HepG2 (cell line): ENCODE measurements around the gene RBBP5. TPM values are rescaled to one million over a fixed set of nuclear protein-coding genes. Genes with fewer than 3 reads are reported as not detected.

Source experiments
- ARID3A ChIP-seq: IDR thresholded peaks from 2 replicates; pipeline ENCODE4 v1.6.1; 2012; ENCODE audit warnings: low read depth, low read length, improper control_type of control experiment
- ARNT ChIP-seq: fragments of 450-650 bp; IDR thresholded peaks from 2 replicates; pipeline ENCODE4 v1.6.1; 2017
- ATF6 ChIP-seq: sonication (generic); formaldehyde crosslinking; conservative IDR thresholded peaks from 2 replicates; pipeline ENCODE4 v1.4.0; 2020; ENCODE audit warnings: missing genetic modification reagents
- ESRRA ChIP-seq: sonication (generic); formaldehyde crosslinking; IDR thresholded peaks from 2 replicates; pipeline ENCODE4 v1.5.1; 2020; ENCODE audit warnings: mild to moderate bottlenecking, low read depth, missing genetic modification reagents
- IKZF5 ChIP-seq: IDR thresholded peaks from 2 replicates; pipeline ENCODE4 v1.6.1; 2018; ENCODE audit warnings: missing genetic modification reagents, mild to moderate bottlenecking, missing compliant biosample characterization
- KDM1A ChIP-seq: IDR thresholded peaks from 2 replicates; pipeline ENCODE4 v1.6.1; 2016; ENCODE audit warnings: missing compliant biosample characterization
- MATR3 ChIP-seq: sonication (generic); formaldehyde crosslinking; IDR thresholded peaks from 2 replicates; pipeline ENCODE4 v1.4.0; 2020; ENCODE audit warnings: missing genetic modification reagents
- SSRP1 ChIP-seq: IDR thresholded peaks from 2 replicates; pipeline ENCODE4 v1.6.1; 2016; ENCODE audit warnings: control low read depth
- ZBTB7A ChIP-seq: sonication (generic); formaldehyde crosslinking; IDR thresholded peaks from 2 replicates; pipeline ENCODE4 v1.8.0; 2022; ENCODE audit warnings: mild to moderate bottlenecking, missing genetic modification reagents
- ZNF160 ChIP-seq: sonication (generic); formaldehyde crosslinking; IDR thresholded peaks from 2 replicates; pipeline ENCODE4 v1.8.0; 2022; ENCODE audit warnings: mild to moderate bottlenecking, inconsistent platforms, missing genetic modification reagents
- ZNF30 ChIP-seq: sonication (generic); formaldehyde crosslinking; IDR thresholded peaks from 2 replicates; pipeline ENCODE4 v1.5.0; 2020; ENCODE audit warnings: mild to moderate bottlenecking, missing genetic modification reagents
- ZNF33A ChIP-seq: sonication (generic); formaldehyde crosslinking; IDR thresholded peaks from 2 replicates; pipeline ENCODE4 v1.5.1; 2020; ENCODE audit warnings: missing genetic modification reagents, mild to moderate bottlenecking, moderate library complexity, borderline replicate concordance
- polyA plus RNA-seq, 8 experiments: library from polyadenylated mRNA; depleted of rRNA in 3 of 8; stranded (reverse) in 7 of 8; unstranded in 1 of 8; fragments of >200 nt; fragmentation: Illumina TruSeq in 4 of 8; extraction: Trizol in 4 of 8; gene quantifications; 2 replicates each; pipeline versions ENCODE4 v1.2.1 to v1.2.3, GENCODE V29; 2011 to 2016; ENCODE audit warnings: low read depth in 4 of 8, missing spikeins in 1 of 8, mixed read lengths in 1 of 8; ENCODE audit not compliant: insufficient read depth in 1 of 8
- total RNA-seq, 5 experiments: library from RNA; depleted of rRNA; stranded (reverse); fragments of >200 nt; fragmentation: Illumina TruSeq; extraction: Trizol; gene quantifications; 2 replicates each; pipeline ENCODE4 v1.2.3, GENCODE V29; 2016; ENCODE audit warnings: low read depth in 1 of 5

The RBBP5 gene
- total and polyA plus RNA-seq, 2 of the 13 experiments (the other 11 are each of a cell fraction or from before 2014, with no cell fraction given), result 6.6 to 17.1 TPM

GRCh38 chr1:205098242-205098641 is 23.5 kb downstream of the RBBP5 start (continued):
- no peak for TF ChIP-seq ATF6
- no peak for TF ChIP-seq ESRRA (CRISPR knock-in tag)
- no peak for TF ChIP-seq ZNF30
- no peak for TF ChIP-seq KDM1A (CRISPR knock-in tag)
- no peak for TF ChIP-seq ZBTB7A
- TF ChIP-seq SSRP1 (CRISPR knock-in tag), result no peak
- TF ChIP-seq MATR3, result no peak
- TF ChIP-seq ARNT, result no peak
- no peak for TF ChIP-seq ZNF160 (CRISPR knock-in tag)
- TF ChIP-seq ZNF33A (CRISPR knock-in tag), result no peak
- TF ChIP-seq IKZF5 (CRISPR knock-in tag), result no peak
- no peak for TF ChIP-seq ARID3A
